HepG2 (cell line): ENCODE data around the gene TRPC1. TPM values are rescaled to one million over a fixed set of nuclear protein-coding genes. Genes with fewer than 3 reads are reported as not detected.
A peak's percentile ranks its signal among the peaks of the same experiment; 100 is the strongest.

Source experiments
- ATM ChIP-seq: fragments of 450-650 bp; IDR thresholded peaks from 2 replicates; pipeline ENCODE4 v1.7.1; 2017; ENCODE audit warnings: mild to moderate bottlenecking, borderline replicate concordance
- HBP1 ChIP-seq: IDR thresholded peaks from 2 replicates; pipeline ENCODE4 v1.6.1; 2016; ENCODE audit warnings: low read depth, control low read depth
- ISX ChIP-seq: sonication (generic); formaldehyde crosslinking; conservative IDR thresholded peaks from 2 replicates; pipeline ENCODE4 v1.5.0; 2020; ENCODE audit warnings: missing genetic modification reagents
- KDM4B ChIP-seq: sonication (generic); formaldehyde crosslinking; IDR thresholded peaks from 2 replicates; pipeline ENCODE4 v1.4.0; 2020; ENCODE audit warnings: missing genetic modification reagents
- KLF13 ChIP-seq: sonication (generic); formaldehyde crosslinking; IDR thresholded peaks from 2 replicates; pipeline ENCODE4 v1.4.0; 2020; ENCODE audit warnings: mild to moderate bottlenecking, missing genetic modification reagents
- REPIN1 ChIP-seq: sonication (generic); formaldehyde crosslinking; IDR thresholded peaks from 2 replicates; pipeline ENCODE4 v1.8.0; 2022; ENCODE audit warnings: missing genetic modification reagents, low read depth, mild to moderate bottlenecking, borderline replicate concordance
- SMAD9 ChIP-seq: sonication (generic); formaldehyde crosslinking; IDR thresholded peaks from 2 replicates; pipeline ENCODE4 v1.5.1; 2020; ENCODE audit warnings: mild to moderate bottlenecking, missing genetic modification reagents
- SOX13 ChIP-seq, 3 experiments: fragments of 450-650 bp in 1 of 3; sonication (generic) in 1 of 3; formaldehyde crosslinking in 1 of 3; IDR thresholded peaks in 2 of 3; conservative IDR thresholded peaks in 1 of 3; 2 replicates each; pipeline versions ENCODE4 v1.5.0 to v1.6.1; 2016 to 2020; ENCODE audit warnings: antibody characterized with exemption in 1 of 3, mild to moderate bottlenecking in 1 of 3, missing compliant biosample characterization in 1 of 3, missing genetic modification reagents in 1 of 3, moderate library complexity in 1 of 3
- THAP7 ChIP-seq: sonication (generic); formaldehyde crosslinking; IDR thresholded peaks from 2 replicates; pipeline ENCODE4 v1.8.1; 2023; ENCODE audit warnings: mild to moderate bottlenecking, missing genetic modification reagents
- ZBTB34 ChIP-seq: sonication (generic); formaldehyde crosslinking; IDR thresholded peaks from 2 replicates; pipeline ENCODE4 v1.8.0; 2022; ENCODE audit warnings: mild to moderate bottlenecking, missing genetic modification reagents
- ZBTB8A ChIP-seq: sonication (generic); formaldehyde crosslinking; IDR thresholded peaks from 2 replicates; pipeline ENCODE4 v1.4.0; 2020; ENCODE audit warnings: mild to moderate bottlenecking, low read depth, missing genetic modification reagents, borderline replicate concordance
- ZC3H13 ChIP-seq: sonication (generic); formaldehyde crosslinking; IDR thresholded peaks from 2 replicates; pipeline ENCODE4 v1.8.1; 2023; ENCODE audit warnings: mild to moderate bottlenecking, missing genetic modification reagents, moderate library complexity
- ZKSCAN5 ChIP-seq: sonication (generic); formaldehyde crosslinking; IDR thresholded peaks from 2 replicates; pipeline ENCODE4 v1.5.1; 2020; ENCODE audit warnings: mild to moderate bottlenecking, missing genetic modification reagents
- ZNF713 ChIP-seq: sonication (generic); formaldehyde crosslinking; IDR thresholded peaks from 2 replicates; pipeline ENCODE4 v1.4.0; 2020; ENCODE audit warnings: mild to moderate bottlenecking, missing genetic modification reagents
- polyA plus RNA-seq, 8 experiments: library from polyadenylated mRNA; depleted of rRNA in 3 of 8; stranded (reverse) in 7 of 8; unstranded in 1 of 8; fragments of >200 nt; fragmentation: Illumina TruSeq in 4 of 8; extraction: Trizol in 4 of 8; gene quantifications; 2 replicates each; pipeline versions ENCODE4 v1.2.1 to v1.2.3, GENCODE V29; 2011 to 2016; ENCODE audit warnings: low read depth in 4 of 8, missing spikeins in 1 of 8, mixed read lengths in 1 of 8; ENCODE audit not compliant: insufficient read depth in 1 of 8
- total RNA-seq, 5 experiments: library from RNA; depleted of rRNA; stranded (reverse); fragments of >200 nt; fragmentation: Illumina TruSeq; extraction: Trizol; gene quantifications; 2 replicates each; pipeline ENCODE4 v1.2.3, GENCODE V29; 2016; ENCODE audit warnings: low read depth in 1 of 5
- TF ChIP-seq, protein P1 (sequence below): sonication (generic); formaldehyde crosslinking; IDR thresholded peaks from 2 replicates; pipeline ENCODE4 v1.4.0; 2020; ENCODE audit warnings: missing genetic modification reagents
- TF ChIP-seq, protein P2 (sequence below): sonication (generic); formaldehyde crosslinking; IDR thresholded peaks from 2 replicates; pipeline ENCODE4 v1.9.0; 2021; ENCODE audit warnings: missing genetic modification reagents, mild to moderate bottlenecking, borderline replicate concordance
- TF ChIP-seq, protein P3 (sequence below): sonication (generic); formaldehyde crosslinking; IDR thresholded peaks from 2 replicates; pipeline ENCODE4 v1.5.1; 2020; ENCODE audit warnings: missing genetic modification reagents, mild to moderate bottlenecking, borderline replicate concordance
- TF ChIP-seq, protein P4 (sequence below): sonication (generic); formaldehyde crosslinking; IDR thresholded peaks from 2 replicates; pipeline ENCODE4 v1.5.0; 2020; ENCODE audit warnings: mild to moderate bottlenecking, missing genetic modification reagents

Gene TRPC1
- total and polyA plus RNA-seq, 2 of the 13 experiments (the other 11 are each of a cell fraction or from before 2014, with no cell fraction given) = 10.8 to 13.1 TPM

DNA sequence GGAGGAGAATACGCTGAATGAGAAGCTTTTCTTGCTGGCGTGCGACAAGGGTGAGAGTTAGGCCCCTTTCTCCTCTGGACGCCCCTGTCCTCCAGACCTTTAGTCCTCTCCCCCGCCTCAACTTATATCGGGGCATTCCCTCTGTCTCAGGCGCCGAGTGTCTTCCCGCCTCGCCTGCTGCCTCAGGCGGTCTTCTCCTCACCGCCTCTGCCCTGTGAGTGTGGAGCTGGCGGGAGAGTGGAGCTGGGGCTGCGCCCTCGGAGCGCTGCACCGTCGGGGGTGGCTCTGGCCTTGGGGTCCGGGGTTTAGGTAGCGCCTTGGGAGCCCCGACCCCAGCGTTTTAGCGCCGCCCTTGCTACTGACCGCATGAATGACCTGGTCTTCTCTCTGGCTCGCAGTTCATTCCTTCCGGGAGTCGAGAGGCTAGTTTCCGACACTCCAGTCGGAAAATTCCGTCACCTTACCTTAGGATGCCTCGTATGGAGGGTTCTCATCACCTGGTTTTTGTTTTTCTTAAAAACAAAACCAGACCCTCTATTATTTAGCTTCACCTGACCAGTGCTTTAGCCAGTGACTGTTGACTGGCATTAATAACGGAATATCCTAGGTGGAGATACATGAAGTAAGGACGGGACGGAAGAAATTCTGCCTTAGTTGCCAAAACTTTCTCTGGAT is 985 bp downstream of the TRPC1 start (continued):
- TF ChIP-seq ZC3H13 (CRISPR knock-in tag) = peak; percentile 94
- TF ChIP-seq ZNF713 (CRISPR knock-in tag) = 0 out of 2 replicates have a peak, but pooled peaks have one; percentile 38
- peak; percentile 72 for TF ChIP-seq REPIN1 (CRISPR knock-in tag)
- TF ChIP-seq, protein P1, sequence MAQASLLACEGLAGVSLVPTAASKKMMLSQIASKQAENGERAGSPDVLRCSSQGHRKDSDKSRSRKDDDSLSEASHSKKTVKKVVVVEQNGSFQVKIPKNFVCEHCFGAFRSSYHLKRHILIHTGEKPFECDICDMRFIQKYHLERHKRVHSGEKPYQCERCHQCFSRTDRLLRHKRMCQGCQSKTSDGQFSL (CRISPR knock-in tag) = no peak
- TF ChIP-seq ISX (CRISPR knock-in tag) = no peak
- TF ChIP-seq SMAD9 (CRISPR knock-in tag) = no peak
- no peak for TF ChIP-seq KLF13 (CRISPR knock-in tag)
- no peak for TF ChIP-seq KDM4B (CRISPR knock-in tag)
- no peak for TF ChIP-seq SOX13 (IDR thresholded peaks at IDR 0.05)
- 0 out of 4 replicates have a peak, but pooled peaks of 1 of the 2 experiments have one; percentile 32 for TF ChIP-seq SOX13 (CRISPR knock-in tag; conservative IDR thresholded peaks at IDR 0.05 in 1 of 2, IDR thresholded peaks at IDR 0.05 in 1 of 2)
- no peak for TF ChIP-seq ZBTB8A (CRISPR knock-in tag)
- TF ChIP-seq ZBTB34 (CRISPR knock-in tag) = no peak
- TF ChIP-seq, protein P2, sequence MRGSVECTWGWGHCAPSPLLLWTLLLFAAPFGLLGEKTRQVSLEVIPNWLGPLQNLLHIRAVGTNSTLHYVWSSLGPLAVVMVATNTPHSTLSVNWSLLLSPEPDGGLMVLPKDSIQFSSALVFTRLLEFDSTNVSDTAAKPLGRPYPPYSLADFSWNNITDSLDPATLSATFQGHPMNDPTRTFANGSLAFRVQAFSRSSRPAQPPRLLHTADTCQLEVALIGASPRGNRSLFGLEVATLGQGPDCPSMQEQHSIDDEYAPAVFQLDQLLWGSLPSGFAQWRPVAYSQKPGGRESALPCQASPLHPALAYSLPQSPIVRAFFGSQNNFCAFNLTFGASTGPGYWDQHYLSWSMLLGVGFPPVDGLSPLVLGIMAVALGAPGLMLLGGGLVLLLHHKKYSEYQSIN (CRISPR knock-in tag) = no peak
- no peak for TF ChIP-seq HBP1
- peak; percentile 61; the same call in 1 of the 2 replicates for TF ChIP-seq THAP7 (CRISPR knock-in tag)
- TF ChIP-seq, protein P3, sequence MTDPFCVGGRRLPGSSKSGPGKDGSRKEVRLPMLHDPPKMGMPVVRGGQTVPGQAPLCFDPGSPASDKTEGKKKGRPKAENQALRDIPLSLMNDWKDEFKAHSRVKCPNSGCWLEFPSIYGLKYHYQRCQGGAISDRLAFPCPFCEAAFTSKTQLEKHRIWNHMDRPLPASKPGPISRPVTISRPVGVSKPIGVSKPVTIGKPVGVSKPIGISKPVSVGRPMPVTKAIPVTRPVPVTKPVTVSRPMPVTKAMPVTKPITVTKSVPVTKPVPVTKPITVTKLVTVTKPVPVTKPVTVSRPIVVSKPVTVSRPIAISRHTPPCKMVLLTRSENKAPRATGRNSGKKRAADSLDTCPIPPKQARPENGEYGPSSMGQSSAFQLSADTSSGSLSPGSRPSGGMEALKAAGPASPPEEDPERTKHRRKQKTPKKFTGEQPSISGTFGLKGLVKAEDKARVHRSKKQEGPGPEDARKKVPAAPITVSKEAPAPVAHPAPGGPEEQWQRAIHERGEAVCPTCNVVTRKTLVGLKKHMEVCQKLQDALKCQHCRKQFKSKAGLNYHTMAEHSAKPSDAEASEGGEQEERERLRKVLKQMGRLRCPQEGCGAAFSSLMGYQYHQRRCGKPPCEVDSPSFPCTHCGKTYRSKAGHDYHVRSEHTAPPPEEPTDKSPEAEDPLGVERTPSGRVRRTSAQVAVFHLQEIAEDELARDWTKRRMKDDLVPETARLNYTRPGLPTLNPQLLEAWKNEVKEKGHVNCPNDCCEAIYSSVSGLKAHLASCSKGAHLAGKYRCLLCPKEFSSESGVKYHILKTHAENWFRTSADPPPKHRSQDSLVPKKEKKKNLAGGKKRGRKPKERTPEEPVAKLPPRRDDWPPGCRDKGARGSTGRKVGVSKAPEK (CRISPR knock-in tag) = peak; percentile 81
- TF ChIP-seq ATM = no peak
- TF ChIP-seq, protein P4, sequence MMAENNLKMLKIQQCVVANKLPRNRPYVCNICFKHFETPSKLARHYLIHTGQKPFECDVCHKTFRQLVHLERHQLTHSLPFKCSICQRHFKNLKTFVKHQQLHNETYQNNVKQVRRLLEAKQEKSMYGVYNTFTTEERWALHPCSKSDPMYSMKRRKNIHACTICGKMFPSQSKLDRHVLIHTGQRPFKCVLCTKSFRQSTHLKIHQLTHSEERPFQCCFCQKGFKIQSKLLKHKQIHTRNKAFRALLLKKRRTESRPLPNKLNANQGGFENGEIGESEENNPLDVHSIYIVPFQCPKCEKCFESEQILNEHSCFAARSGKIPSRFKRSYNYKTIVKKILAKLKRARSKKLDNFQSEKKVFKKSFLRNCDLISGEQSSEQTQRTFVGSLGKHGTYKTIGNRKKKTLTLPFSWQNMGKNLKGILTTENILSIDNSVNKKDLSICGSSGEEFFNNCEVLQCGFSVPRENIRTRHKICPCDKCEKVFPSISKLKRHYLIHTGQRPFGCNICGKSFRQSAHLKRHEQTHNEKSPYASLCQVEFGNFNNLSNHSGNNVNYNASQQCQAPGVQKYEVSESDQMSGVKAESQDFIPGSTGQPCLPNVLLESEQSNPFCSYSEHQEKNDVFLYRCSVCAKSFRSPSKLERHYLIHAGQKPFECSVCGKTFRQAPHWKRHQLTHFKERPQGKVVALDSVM (CRISPR knock-in tag) = peak; percentile 66
- TF ChIP-seq ZKSCAN5 = no peak; the same call in none of the 2 replicates
